ENCODE results near the gene KRT71. TPM values are rescaled to one million over a fixed set of nuclear protein-coding genes. Genes with fewer than 3 reads are reported as not detected.

Gene KRT71
- total RNA-seq, 2 donors from 2014 or later, result not detected

GRCh38 chr12:52527121-52527800, 25.7 kb downstream of the KRT71 start:
- intact Hi-C loops (cut with DNase I, micrococcal nuclease), result no loop called here
- ATAC-seq (no peak), DNase-seq (peak in 1 of 2 donors; percentile 17)

- intact Hi-C loops (cut with DNase I, micrococcal nuclease), result no loop called here
- DNase-seq (no peak), ATAC-seq (no peak)
These were observed 26.4 kb downstream of the KRT71 start for GRCh38 chr12:52526511-52526951.

- intact Hi-C loops (cut with DNase I, micrococcal nuclease), result no loop called here
- ATAC-seq (no peak), DNase-seq (peak in 1 of 2 donors; percentile 11)
These were observed 27.1 kb downstream of the KRT71 start for GRCh38 chr12:52525661-52526499.

GRCh38 chr12:52524898-52525591, 27.9 kb downstream of the KRT71 start:
- intact Hi-C loops (cut with DNase I, micrococcal nuclease), result no loop called here
- no peak for ATAC-seq

GRCh38 chr12:52524241-52524897, 28.6 kb downstream of the KRT71 start:
- ATAC-seq (no peak), DNase-seq (peak in 1 of 2 donors; percentile 13)
- intact Hi-C loops (cut with DNase I, micrococcal nuclease), result no loop called here

More at GRCh38 chr12:52524898-52525591, 27.9 kb downstream of the KRT71 start:
- DNase-seq, result no peak

GRCh38 chr12:52523824-52524223, 29.1 kb downstream of the KRT71 start:
- DNase-seq, result no peak
- ATAC-seq, result no peak
- intact Hi-C loops (cut with DNase I, micrococcal nuclease), result no loop called here

- intact Hi-C loops (cut with DNase I, micrococcal nuclease), result no loop called here
- no peak for ATAC-seq
- no peak for DNase-seq
These were observed 30.5 kb downstream of the KRT71 start for GRCh38 chr12:52522346-52523011.

- ATAC-seq (no peak), DNase-seq (no peak)
- intact Hi-C loops (cut with DNase I, micrococcal nuclease), result no loop called here
These were observed 31.2 kb downstream of the KRT71 start for GRCh38 chr12:52521568-52522266.

GRCh38 chr12:52521175-52521567, 31.8 kb downstream of the KRT71 start:
- DNase-seq (no peak), ATAC-seq (no peak)
- intact Hi-C loops (cut with DNase I, micrococcal nuclease), result no loop called here

- DNase-seq (no peak), ATAC-seq (no peak)
- intact Hi-C loops (cut with DNase I, micrococcal nuclease), result no loop called here
These were observed 32.9 kb downstream of the KRT71 start, which contains the start of gene KRT5 for GRCh38 chr12:52519826-52520662. TSS of gene KRT5 (minus strand) at chr12:52520394. CDS start at chr12:52520296, 98 bp downstream.

- intact Hi-C loops (cut with DNase I, micrococcal nuclease), result no loop called here
- no peak for ATAC-seq
- no peak for DNase-seq
These were observed 33.6 kb downstream of the KRT71 start for GRCh38 chr12:52519387-52519703.

- DNase-seq, result no peak
- intact Hi-C loops (cut with DNase I, micrococcal nuclease), result no loop called here
- ATAC-seq, result no peak
These were observed 34.2 kb downstream of the KRT71 start for GRCh38 chr12:52518574-52519386.

- intact Hi-C loops (cut with DNase I, micrococcal nuclease), result no loop called here
- DNase-seq, result no peak
- ATAC-seq, result no peak
These were observed 35.1 kb downstream of the KRT71 start for GRCh38 chr12:52517888-52518287.

GRCh38 chr12:52517005-52517835, 35.7 kb downstream of the KRT71 start:
- intact Hi-C loops (cut with DNase I, micrococcal nuclease), result no loop called here
- no peak for ATAC-seq
- no peak for DNase-seq

- intact Hi-C loops (cut with DNase I, micrococcal nuclease), result no loop called here
- DNase-seq (no peak), ATAC-seq (no peak)
These were observed 36.8 kb downstream of the KRT71 start for GRCh38 chr12:52515927-52516831.
